ENCODE data around the gene EYS.

EYS gene

DNA sequence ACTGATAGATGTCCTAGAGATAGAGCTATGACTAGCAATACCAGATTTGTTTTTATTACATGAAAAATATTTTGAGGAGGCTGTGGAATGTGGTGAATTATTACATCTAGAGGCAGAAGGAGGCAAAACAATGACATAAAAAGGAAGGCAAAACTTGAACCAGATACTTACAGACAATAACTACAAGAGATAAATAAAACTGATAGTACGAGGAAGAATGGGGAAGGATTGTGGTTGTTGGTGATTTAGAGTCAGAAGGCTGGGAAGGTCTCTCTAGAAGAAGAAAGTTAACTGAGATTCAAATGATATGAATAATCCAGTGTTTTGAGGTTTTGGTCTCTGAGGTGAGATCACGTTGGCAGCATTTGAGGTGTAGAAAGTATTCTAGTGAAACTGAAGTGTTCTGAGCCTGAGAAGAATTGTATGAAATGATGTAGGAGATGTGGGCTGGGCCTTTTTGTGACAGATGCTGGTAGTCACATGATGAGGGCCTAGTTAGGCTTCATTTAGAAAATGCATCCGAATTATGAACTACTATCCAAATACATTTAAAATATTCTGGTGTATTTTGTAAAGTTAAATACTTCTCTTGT, 589.1 kb downstream of the EYS start:
- TF ChIP-seq, protein P1, sequence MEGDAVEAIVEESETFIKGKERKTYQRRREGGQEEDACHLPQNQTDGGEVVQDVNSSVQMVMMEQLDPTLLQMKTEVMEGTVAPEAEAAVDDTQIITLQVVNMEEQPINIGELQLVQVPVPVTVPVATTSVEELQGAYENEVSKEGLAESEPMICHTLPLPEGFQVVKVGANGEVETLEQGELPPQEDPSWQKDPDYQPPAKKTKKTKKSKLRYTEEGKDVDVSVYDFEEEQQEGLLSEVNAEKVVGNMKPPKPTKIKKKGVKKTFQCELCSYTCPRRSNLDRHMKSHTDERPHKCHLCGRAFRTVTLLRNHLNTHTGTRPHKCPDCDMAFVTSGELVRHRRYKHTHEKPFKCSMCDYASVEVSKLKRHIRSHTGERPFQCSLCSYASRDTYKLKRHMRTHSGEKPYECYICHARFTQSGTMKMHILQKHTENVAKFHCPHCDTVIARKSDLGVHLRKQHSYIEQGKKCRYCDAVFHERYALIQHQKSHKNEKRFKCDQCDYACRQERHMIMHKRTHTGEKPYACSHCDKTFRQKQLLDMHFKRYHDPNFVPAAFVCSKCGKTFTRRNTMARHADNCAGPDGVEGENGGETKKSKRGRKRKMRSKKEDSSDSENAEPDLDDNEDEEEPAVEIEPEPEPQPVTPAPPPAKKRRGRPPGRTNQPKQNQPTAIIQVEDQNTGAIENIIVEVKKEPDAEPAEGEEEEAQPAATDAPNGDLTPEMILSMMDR (IDR thresholded peaks at IDR 0.05; ENCODE audit: control extremely low read depth, extremely low read depth, low read depth, missing control alignments): no peak
- ChIA-PET CTCF (interaction anchor here (1.0 kb wide), 1 partner anchor 27 kb away, joined by 3 read pairs; no protein-coding TSS in a partner anchor), POLR2A (no interaction called here)
- DNase-seq (ENCODE audit: extremely low spot score): no peak

DNA sequence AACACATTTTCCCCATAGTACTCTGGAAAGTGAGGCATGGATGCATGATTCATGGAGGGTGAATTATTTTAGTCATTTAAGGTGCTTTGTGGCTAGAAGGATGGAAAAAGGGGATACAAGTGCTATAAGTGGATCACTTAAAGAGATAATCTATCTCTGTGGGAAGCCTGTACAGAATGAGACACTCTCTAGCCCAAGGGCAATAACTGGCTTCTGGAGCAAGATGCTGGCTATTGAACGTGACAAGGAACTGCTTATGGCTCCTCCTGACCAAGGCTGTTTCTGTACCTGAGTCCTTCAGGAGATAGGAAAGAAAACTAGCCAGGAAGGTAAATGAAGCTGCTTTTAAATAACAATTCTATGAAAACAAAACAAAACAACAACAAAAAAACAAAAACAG, 590.7 kb downstream of the EYS start:
- CTCF ChIA-PET: no interaction called here
- POLR2A ChIA-PET: no interaction called here
- TF ChIP-seq, protein P1 (IDR thresholded peaks at IDR 0.05; ENCODE audit: control extremely low read depth, extremely low read depth, low read depth, missing control alignments): no peak
- no peak for DNase-seq (ENCODE audit: extremely low spot score)

DNA sequence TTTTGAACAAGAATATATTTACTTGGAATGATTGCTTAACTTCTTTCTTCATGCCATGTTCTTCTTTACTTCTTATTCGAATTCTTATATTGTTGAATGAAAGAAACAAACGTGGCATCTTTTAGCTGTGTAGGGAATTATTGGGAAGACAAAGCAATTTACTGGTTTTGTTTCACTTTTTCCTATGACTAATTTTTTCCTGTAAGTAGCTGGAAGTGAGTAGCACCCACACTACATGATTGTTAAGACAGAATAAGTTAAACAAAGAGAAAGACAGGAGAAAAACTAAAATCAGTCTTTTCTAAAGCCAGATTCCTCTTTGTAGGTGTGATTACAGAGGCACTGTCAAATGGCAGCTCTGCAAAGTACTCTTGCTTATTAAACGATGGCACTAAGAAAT, 593.4 kb downstream of the EYS start:
- POLR2A ChIA-PET: no interaction called here
- TF ChIP-seq, protein P1 (IDR thresholded peaks at IDR 0.05; ENCODE audit: control extremely low read depth, extremely low read depth, low read depth, missing control alignments): no peak
- no peak for DNase-seq (ENCODE audit: extremely low spot score)
- CTCF ChIA-PET: interaction anchor here (1.2 kb wide), 1 partner anchor 15 kb away, joined by 3 read pairs; no protein-coding TSS in a partner anchor

DNA sequence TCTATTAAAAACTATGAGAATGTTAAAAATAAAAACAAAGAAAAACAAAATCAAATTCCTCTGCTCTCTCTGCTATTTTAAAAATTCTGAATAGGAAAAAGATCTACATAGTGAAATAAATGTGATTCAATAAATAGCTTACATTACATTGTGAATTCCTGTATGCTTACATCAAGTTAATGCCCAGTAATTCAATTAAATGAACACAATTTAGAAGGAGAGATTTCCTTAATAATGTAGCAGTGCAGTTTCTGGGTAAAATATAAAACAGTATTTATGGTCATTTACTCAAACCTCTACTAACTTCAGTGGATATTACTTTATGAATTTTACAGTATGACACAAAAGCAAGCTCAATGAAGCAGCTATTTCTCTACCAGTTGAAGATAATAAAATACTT, 594.6 kb downstream of the EYS start:
- ChIA-PET POLR2A (no interaction called here), CTCF (interaction anchor here (1.0 to 1.2 kb wide), 2 partner anchors 14 to 16 kb away, joined by 3 read pairs; no protein-coding TSS in a partner anchor)
- DNase-seq (ENCODE audit: extremely low spot score): no peak
- TF ChIP-seq, protein P1 (IDR thresholded peaks at IDR 0.05; ENCODE audit: control extremely low read depth, extremely low read depth, low read depth, missing control alignments): no peak

DNA sequence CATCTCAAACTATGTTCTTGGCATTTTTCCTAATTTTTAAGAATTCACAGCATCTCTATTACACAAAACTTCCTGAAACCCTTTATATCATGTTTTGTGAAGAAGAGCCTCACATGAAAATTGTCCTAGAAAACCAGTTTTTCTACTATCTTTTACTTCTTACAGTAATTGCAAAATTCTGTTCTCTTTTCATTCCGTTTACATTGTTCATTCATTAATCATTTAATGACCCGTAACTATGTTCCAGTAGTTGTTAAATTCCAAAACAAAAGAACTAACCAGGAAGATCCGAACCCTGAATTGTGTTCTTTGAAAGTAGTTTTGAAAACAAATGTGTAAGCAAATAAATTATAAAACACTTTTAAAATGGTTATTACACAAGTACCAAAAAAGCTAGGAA, 597.0 kb downstream of the EYS start:
- ChIA-PET CTCF (no interaction called here), POLR2A (no interaction called here)
- TF ChIP-seq, protein P1 (IDR thresholded peaks at IDR 0.05; ENCODE audit: control extremely low read depth, extremely low read depth, low read depth, missing control alignments): no peak
- DNase-seq (ENCODE audit: extremely low spot score): no peak

DNA sequence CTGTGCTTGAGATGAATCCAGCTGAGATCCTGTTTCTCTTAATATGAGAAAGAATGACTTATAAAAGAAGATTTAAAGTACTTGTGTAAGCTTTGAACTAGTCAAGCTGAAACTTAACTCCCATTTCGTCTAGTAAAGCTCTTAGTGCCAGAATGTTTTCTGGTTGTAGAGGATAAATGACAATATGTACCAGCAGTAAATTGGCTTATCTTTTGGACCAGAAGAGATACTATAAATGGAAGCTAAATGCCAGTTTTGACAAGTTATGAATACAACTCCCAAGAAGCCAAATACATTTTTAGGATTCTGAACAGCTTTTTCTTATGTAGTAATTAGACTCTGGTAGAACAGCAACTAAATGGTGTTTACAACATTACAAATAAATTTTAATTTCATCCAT, 608.7 kb downstream of the EYS start:
- DNase-seq (ENCODE audit: extremely low spot score): no peak
- POLR2A ChIA-PET: no interaction called here
- CTCF ChIA-PET: no interaction called here
- TF ChIP-seq, protein P1 (IDR thresholded peaks at IDR 0.05; ENCODE audit: control extremely low read depth, extremely low read depth, low read depth, missing control alignments): no peak

All from GM10248 (cell line).